ENCODE results near the gene UGT1A5.

DNA sequence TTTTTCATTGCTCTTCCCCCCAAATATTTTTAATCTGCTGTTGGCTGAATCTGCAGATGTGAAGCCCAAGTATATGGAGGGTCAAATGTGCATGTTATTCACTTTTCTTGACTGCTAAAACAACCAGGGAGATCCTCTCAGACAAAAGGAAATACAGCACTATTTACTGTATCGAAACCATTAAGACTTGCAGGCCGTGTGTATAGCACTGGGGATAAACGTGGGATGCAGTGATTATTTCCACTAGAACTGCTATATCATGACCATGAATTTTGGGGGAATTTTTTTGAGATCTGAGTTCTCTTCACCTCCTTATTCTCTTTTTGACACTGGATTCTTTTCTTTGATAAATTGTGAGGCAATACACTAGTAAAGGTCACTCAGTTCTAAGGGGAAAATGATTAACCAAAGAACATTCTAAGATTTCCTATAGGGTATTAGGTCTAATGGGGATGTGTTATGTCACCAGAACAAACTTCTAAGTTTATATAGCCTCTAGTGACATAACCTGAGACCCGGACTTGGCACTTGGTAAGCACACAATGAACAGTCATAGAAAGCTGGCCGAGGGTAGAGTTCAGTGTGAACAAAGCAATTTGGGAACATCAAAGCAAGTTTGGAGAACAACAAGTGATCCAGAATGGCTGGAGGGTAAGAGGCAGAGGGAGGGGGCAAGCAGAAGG lies 32.5 kb downstream of the UGT1A5 start:
- TF ChIP-seq, protein P1, sequence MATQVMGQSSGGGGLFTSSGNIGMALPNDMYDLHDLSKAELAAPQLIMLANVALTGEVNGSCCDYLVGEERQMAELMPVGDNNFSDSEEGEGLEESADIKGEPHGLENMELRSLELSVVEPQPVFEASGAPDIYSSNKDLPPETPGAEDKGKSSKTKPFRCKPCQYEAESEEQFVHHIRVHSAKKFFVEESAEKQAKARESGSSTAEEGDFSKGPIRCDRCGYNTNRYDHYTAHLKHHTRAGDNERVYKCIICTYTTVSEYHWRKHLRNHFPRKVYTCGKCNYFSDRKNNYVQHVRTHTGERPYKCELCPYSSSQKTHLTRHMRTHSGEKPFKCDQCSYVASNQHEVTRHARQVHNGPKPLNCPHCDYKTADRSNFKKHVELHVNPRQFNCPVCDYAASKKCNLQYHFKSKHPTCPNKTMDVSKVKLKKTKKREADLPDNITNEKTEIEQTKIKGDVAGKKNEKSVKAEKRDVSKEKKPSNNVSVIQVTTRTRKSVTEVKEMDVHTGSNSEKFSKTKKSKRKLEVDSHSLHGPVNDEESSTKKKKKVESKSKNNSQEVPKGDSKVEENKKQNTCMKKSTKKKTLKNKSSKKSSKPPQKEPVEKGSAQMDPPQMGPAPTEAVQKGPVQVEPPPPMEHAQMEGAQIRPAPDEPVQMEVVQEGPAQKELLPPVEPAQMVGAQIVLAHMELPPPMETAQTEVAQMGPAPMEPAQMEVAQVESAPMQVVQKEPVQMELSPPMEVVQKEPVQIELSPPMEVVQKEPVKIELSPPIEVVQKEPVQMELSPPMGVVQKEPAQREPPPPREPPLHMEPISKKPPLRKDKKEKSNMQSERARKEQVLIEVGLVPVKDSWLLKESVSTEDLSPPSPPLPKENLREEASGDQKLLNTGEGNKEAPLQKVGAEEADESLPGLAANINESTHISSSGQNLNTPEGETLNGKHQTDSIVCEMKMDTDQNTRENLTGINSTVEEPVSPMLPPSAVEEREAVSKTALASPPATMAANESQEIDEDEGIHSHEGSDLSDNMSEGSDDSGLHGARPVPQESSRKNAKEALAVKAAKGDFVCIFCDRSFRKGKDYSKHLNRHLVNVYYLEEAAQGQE (IDR thresholded peaks at IDR 0.05; ENCODE audit: low read depth), result no peak
- TF ChIP-seq TAF1 (IDR thresholded peaks at IDR 0.05; ENCODE audit: low read depth), result no peak
- TF ChIP-seq, protein P2, sequence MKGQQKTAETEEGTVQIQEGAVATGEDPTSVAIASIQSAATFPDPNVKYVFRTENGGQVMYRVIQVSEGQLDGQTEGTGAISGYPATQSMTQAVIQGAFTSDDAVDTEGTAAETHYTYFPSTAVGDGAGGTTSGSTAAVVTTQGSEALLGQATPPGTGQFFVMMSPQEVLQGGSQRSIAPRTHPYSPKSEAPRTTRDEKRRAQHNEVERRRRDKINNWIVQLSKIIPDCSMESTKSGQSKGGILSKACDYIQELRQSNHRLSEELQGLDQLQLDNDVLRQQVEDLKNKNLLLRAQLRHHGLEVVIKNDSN (IDR thresholded peaks at IDR 0.05), result no peak

Measured in Ishikawa (cell line).